GM21423 (cell line): Measurements from ENCODE around the gene ENOX2.
A peak's percentile ranks its signal among the peaks of the same experiment; 100 is the strongest.
"Not testable (repeated sequence)": the region's sequence is repeated elsewhere in the genome, so short reads cannot be mapped to it uniquely, and the experiment has no call there.

Experiments used
- ATAC-seq: cut with Tn5 transposase; IDR thresholded peaks from one replicate; pipeline ENCODE4 v1.9.1; 2021; ENCODE audit warnings: mild to moderate bottlenecking, moderate library complexity; ENCODE audit not compliant: unreplicated experiment

ENOX2 gene

GRCh38 chrX:130902783-130903613 lies at the start of gene ENOX2:
Gene ENOX2, minus strand, starts transcription at chrX:130903209. Its CDS starts 199,993 bp downstream, at chrX:130703216.
- ATAC-seq = peak; percentile 97

DNA sequence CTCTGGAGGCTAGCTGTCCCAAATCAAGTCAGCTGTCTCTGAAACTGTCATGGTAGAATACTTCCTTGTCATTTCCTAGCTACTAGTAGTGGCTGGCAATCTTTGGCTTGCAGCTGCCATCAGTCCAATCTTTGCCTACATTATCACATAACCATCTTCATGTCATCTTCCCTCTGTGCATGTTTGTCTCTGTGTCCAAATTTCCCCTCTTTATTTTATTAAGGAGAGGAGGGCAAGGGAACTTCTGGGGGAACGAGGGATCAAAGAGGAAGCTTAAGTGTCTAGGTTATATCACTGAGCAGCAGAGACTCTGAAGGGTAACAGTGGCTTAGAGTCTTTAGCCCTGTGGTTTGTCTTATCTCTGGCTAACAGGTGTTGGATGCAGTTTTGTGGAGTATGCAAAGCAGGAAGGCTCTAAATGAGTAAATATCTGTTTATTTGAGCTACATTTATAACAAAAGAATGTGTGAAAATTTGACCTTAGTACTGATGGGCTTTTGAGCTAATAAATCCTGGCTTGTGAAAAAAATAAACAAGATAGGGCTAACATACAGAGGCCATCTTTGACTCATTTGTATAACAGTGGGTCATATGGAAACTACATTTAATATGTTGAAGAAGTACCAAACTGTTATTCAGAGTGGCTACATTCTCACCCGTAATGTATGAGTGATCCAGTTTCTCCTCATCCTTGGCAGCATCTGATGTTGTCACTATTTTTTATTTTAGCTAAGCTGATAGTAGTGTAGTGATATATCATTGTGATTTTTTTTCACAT lies 49.4 kb upstream of the ENOX2 start:
- peak; percentile 78 for ATAC-seq

- no peak for ATAC-seq
Measured at GRCh38 chrX:130944230-130944629, 41.2 kb upstream of the ENOX2 start.

DNA sequence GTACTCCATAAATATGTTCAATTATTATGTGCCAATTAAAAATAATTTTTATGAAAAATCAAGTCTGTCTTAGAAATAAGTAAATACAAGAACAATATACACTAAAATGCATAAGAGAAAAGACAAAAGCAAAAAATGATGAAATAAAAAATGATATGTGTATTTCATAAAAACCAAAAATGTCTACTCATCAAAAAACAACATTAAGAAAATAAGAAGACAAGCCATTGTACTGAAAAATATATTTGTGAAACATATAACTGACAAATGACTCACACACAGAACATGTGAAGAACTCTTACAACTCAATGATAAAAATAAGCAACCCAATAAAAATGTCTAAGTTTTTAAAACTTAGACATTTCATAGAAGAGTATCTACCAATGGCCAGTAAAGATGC lies 34.1 kb upstream of the ENOX2 start:
- ATAC-seq = no peak

DNA sequence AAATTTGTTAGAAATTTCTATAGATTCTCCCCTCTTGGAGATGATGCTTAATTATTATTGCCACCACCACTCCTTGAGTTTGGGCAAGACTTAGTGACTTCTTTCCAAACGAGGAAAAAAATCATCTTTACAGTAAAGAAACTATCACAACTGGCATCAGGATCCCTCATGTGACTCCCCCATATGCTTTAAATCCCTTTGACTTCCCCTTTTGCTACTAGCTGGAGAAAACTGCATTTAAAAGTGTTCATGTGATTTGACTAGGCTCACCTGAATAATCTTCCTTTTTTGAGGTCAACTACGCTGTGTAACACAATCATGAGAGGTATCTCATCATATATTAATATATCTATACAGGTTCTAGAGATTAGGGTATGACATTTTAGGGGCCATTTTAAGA lies 30.3 kb upstream of the ENOX2 start:
- ATAC-seq = no peak

- not testable (repeated sequence) for ATAC-seq
Measured at GRCh38 chrX:130920405-130920804, 17.4 kb upstream of the ENOX2 start.

- not testable (repeated sequence) for ATAC-seq
Measured at GRCh38 chrX:130919676-130920075, 16.7 kb upstream of the ENOX2 start.

GRCh38 chrX:130918498-130918897 lies 15.5 kb upstream of the ENOX2 start:
- not testable (repeated sequence) for ATAC-seq

- ATAC-seq = no peak
Measured at GRCh38 chrX:130916636-130917422, 13.8 kb upstream of the ENOX2 start.

DNA sequence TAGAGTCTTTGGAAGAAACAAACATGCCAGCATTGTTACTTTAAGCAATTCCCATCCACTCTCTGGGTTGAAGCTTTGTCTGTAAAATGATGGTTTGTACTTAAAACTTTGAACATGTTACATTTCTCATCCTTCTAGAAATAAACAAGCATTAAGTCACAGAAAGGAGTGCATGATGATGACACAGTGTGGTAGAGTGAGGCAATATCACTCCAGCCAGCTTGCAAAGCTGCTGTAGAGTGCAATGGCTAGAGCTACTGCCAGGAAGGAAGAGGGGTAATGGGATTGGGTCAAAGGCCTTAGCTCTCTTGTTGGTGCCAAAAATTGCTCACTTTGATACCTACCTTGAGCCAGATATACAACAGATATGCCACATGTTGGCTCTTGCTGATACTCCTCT lies 12.3 kb upstream of the ENOX2 start:
- ATAC-seq = no peak

DNA sequence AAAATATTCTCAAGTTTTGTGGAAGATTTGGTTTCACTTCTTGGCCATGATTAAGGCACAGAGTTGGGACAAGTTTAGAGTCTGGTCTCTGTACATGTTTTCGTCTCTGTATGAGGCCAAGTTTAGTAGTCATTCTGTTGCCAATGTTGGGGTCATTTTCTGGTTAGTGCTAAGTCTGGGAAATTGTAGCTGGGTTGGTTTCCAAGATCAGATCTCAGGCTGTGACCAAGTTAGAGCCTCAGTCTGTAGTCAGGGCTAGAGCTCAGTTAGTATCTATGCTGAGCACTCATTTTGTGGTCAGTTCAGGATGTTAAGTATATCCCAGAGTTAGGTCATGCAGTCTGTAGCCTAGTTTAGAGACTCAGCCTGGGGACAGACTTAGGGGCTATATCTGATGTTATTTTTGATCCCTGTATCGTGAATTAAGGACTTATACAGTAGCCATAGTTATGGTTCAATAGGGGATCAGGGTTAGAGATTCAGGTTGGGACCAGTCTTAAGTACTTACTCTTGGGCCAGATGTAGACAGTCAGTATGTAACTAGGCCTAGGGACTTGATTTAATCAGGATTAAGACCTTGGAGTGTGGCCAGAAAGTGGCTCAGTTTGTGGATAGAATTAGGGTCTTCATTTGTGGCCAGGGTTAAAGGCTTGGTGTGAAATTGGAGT lies 6.6 kb upstream of the ENOX2 start:
- ATAC-seq = no peak

GRCh38 chrX:130906776-130907175 lies 3.8 kb upstream of the ENOX2 start:
- ATAC-seq = no peak

DNA sequence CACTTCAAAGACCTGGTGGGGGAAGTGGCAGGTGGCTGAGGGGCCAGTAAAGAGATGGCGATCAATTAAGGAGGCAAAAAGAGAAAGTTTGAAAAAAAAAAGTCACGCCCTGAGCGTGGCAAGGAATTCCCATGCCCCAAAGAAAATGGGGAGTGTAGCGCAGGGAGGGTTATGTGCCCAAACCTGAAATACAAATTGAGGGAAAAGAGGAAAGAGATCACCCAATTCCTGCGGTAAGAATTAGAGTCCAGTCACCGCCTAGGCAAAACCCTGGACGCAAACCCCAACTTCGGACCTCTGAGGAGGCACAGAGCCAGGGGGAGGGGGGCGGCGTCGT lies 595 bp downstream of the ENOX2 start:
- ATAC-seq = no peak

DNA sequence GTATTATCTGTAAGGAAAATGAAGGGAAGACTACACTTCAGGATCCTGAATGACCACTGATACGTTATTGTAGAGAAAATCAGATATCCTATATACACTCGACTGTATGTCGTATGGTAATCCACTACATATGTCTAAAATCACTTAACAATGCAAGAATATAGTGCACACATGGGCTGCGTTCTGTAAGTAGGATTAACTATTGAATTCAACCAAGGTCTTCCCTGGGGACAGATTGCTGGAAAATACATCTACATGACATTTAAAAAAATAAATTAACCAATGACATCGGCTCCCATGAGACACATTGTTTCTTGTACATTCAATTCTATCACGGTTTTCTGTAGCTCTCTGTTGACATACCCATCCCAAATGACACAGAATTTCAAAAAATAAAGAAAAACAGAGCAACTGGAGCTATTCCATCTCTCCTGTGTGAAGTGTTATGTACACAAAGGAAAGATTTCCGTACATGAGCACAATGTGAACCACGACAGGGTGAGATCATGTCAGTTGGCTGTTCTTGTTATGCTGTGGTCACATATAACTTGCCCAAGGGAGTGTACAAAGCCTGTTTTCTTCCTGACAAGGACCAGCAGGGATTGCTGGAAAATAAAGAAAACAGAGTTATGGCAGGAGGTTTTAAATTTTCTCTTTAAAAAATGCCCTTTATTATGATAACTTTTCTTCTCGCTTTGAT lies 6.1 kb downstream of the ENOX2 start:
- no peak for ATAC-seq

DNA sequence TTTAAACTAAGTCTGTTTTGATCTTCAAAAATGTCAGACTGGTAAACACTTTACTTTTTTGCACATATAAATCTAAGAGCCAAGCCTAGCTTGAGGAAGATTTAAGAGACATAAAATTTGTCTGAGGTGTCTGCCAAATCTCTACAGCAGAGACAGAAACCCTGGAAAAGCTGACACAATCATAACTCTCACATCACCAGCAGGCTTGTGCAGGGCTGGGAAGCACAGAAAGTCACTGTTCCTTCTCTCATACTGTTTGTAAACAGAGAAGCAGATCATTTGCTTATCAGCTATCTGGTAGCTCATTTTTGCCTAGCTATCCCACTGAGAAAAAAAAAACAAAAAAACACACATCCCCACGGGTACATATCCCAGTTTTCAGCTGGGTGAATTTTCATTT lies 7.0 kb downstream of the ENOX2 start:
- ATAC-seq = no peak

DNA sequence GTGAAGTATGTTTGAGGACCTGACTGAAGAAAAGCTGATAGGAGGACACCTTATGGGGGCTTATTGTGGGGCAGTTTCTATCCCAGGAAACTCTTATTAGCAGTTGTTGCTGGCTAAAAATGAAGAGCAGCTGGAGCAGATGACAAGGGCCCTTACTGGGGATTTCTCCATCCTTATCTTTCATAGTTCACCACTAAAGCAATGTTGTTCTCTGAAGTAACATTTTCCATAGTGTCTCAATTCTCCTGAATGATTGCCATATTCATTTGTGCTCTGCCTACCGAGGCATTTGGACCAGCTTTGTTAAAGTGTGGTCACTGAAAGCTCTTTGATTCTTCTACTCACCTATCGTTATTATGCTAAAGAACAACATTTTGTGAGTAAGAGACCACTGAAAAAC lies 7.7 kb downstream of the ENOX2 start:
- no peak for ATAC-seq

- no peak for ATAC-seq
Measured at GRCh38 chrX:130893356-130894085, 9.5 kb downstream of the ENOX2 start.

- no peak for ATAC-seq
Measured at GRCh38 chrX:130887376-130887775, 15.6 kb downstream of the ENOX2 start.

GRCh38 chrX:130885996-130886395 lies 17.0 kb downstream of the ENOX2 start:
- no peak for ATAC-seq

GRCh38 chrX:130885508-130885907 lies 17.5 kb downstream of the ENOX2 start:
- no peak for ATAC-seq
